ENCODE results near the gene FADD. TPM values are rescaled to one million over a fixed set of nuclear protein-coding genes. Genes with fewer than 3 reads are reported as not detected.

The FADD gene
- polyA plus RNA-seq, 3 donors, result 5.4 to 9.5 (median 7.7) TPM

DNA sequence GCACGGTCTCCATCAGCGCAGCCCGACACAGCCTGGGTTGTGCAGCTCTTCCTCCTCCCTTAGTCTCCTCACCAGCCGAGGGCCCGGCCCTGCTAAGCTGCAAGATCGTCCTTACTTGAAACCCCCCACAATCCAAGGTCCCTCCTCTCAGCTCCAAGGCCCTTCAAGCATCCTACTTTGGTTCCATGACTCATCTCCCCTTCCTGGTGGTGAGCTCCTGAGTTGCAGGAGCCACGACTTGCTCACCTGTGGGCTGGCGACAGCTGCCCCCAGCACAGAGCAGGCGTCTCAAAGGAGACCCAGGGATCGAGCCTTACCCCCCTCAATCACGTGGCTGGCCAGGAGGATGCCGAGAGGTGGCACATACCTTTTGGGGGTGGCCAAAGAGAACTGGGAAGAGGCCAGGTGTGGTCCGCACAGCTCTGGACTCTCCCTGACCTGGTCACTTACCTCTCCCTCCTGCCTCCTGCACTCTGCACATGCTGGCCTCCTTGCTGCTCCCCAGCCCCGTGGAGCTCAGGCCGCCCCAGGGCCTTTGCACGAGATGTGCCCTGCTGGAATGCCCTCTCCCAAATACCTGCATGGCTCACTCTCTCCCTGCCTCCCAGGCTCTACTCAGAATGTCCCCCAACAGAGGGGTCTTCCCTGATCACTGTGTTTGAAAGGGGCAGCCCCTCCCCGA, 35.2 kb upstream of the FADD start:
- peaks cover 0 to 1% (median 0%) of the 10 kb centered on the region in 7 donors for H3K9me3 Mint-ChIP-seq
- TF ChIP-seq, protein P1, sequence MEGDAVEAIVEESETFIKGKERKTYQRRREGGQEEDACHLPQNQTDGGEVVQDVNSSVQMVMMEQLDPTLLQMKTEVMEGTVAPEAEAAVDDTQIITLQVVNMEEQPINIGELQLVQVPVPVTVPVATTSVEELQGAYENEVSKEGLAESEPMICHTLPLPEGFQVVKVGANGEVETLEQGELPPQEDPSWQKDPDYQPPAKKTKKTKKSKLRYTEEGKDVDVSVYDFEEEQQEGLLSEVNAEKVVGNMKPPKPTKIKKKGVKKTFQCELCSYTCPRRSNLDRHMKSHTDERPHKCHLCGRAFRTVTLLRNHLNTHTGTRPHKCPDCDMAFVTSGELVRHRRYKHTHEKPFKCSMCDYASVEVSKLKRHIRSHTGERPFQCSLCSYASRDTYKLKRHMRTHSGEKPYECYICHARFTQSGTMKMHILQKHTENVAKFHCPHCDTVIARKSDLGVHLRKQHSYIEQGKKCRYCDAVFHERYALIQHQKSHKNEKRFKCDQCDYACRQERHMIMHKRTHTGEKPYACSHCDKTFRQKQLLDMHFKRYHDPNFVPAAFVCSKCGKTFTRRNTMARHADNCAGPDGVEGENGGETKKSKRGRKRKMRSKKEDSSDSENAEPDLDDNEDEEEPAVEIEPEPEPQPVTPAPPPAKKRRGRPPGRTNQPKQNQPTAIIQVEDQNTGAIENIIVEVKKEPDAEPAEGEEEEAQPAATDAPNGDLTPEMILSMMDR (IDR thresholded peaks at IDR 0.05), result no peak
- no peaks in the 10 kb centered on the region for H3K4me1 Mint-ChIP-seq
- no peak overlapping the region for H2AFZ ChIP-seq (ENCODE audit: insufficient read depth, low read depth, low read length, poor library complexity, severe bottlenecking)
- DNase-seq, result no peak
- H3K4me2 ChIP-seq (replicated peaks; ENCODE audit: extremely low read depth, low read length, poor library complexity, severe bottlenecking), result no peak overlapping the region
- H3K79me2 ChIP-seq (ENCODE audit: insufficient read depth, low read length), result no peaks in the 10 kb centered on the region
- H3K36me3 ChIP-seq (replicated peaks in 1 of 2; ENCODE audit: control insufficient read depth in 1 of 2, insufficient read depth in 2 of 2, low read length in 2 of 2), result no peaks in the 10 kb centered on the region
- no peak overlapping the region for H3K27ac ChIP-seq (ENCODE audit: low read depth in 1 of 2, low read length in 2 of 2)
- no peak overlapping the region for H3K4me3 Mint-ChIP-seq
- H3K27ac Mint-ChIP-seq, result peak overlapping the region in 1 of 7 donors; percentile 3
- H4K20me1 ChIP-seq (ENCODE audit: insufficient read depth, low read length), result no peaks in the 10 kb centered on the region
- no peaks in the 10 kb centered on the region for H3K27me3 ChIP-seq (ENCODE audit: control insufficient read depth in 2 of 2, insufficient read depth in 2 of 2, low read length in 2 of 2)
- no peak overlapping the region for H3K4me3 ChIP-seq (replicated peaks in 1 of 3; ENCODE audit: low read depth in 2 of 3, low read length in 3 of 3)
- WGBS (ENCODE audit: insufficient coverage), result 88% methylated on average over 16 of the region's 17 CpGs
- H3K27me3 Mint-ChIP-seq (ENCODE audit: low read depth in 3 of 3), result peaks cover 8 to 11% (median 10%) of the 10 kb centered on the region in 3 donors
- intact Hi-C loops (cut with micrococcal nuclease), result no loop called here
- H3K4me1 ChIP-seq (ENCODE audit: control insufficient read depth in 1 of 2, insufficient read depth in 2 of 2, low read length in 2 of 2), result no peaks in the 10 kb centered on the region
- H3K36me3 Mint-ChIP-seq, result no peaks in the 10 kb centered on the region
- H3K9ac ChIP-seq (ENCODE audit: insufficient read depth, low read length, poor library complexity, severe bottlenecking), result no peak overlapping the region
- H3K9me3 ChIP-seq (replicated peaks in 1 of 2; ENCODE audit: control insufficient read depth in 1 of 2, insufficient read depth in 1 of 2, low read length in 2 of 2), result no peaks in the 10 kb centered on the region

DNA sequence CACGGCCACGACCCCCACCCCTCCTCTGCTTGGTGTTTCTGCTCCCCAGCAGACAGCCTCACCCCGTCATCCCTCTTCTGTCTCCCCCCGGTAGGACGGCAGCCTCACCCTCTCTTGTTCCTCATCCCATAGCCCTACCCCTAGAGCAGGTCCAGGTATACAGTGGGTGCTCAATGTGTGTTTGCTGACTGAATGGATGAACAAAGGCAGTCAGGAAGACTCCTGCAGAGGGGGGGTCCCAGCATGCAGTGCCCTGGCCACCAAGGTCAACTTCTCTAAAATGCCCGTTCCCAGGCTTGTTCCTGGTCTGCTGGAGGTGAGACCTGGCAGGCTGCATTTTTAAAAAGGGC, 34.7 kb upstream of the FADD start:
- intact Hi-C loops (cut with micrococcal nuclease), result no loop called here
- H3K9me3 ChIP-seq (replicated peaks in 1 of 2; ENCODE audit: control insufficient read depth in 1 of 2, insufficient read depth in 1 of 2, low read length in 2 of 2), result no peaks in the 10 kb centered on the region
- H3K4me1 ChIP-seq (ENCODE audit: control insufficient read depth in 1 of 2, insufficient read depth in 2 of 2, low read length in 2 of 2), result no peaks in the 10 kb centered on the region
- H4K20me1 ChIP-seq (ENCODE audit: insufficient read depth, low read length), result no peaks in the 10 kb centered on the region
- H3K4me2 ChIP-seq (replicated peaks; ENCODE audit: extremely low read depth, low read length, poor library complexity, severe bottlenecking), result no peak overlapping the region
- H3K36me3 Mint-ChIP-seq, result no peaks in the 10 kb centered on the region
- WGBS (ENCODE audit: insufficient coverage), result 80% methylated on average over 1 of the region's 6 CpGs
- H3K4me3 ChIP-seq (replicated peaks in 1 of 3; ENCODE audit: low read depth in 2 of 3, low read length in 3 of 3), result no peak overlapping the region
- TF ChIP-seq, protein P1 (IDR thresholded peaks at IDR 0.05), result no peak
- no peak for DNase-seq
- no peaks in the 10 kb centered on the region for H3K4me1 Mint-ChIP-seq
- peaks cover 6 to 12% (median 11%) of the 10 kb centered on the region in 3 donors for H3K27me3 Mint-ChIP-seq (ENCODE audit: low read depth in 3 of 3)
- H3K4me3 Mint-ChIP-seq, result no peak overlapping the region
- H3K9me3 Mint-ChIP-seq, result peaks cover 0 to 1% (median 0%) of the 10 kb centered on the region in 7 donors
- no peaks in the 10 kb centered on the region for H3K79me2 ChIP-seq (ENCODE audit: insufficient read depth, low read length)
- H3K9ac ChIP-seq (ENCODE audit: insufficient read depth, low read length, poor library complexity, severe bottlenecking), result no peak overlapping the region
- H3K27ac ChIP-seq (ENCODE audit: low read depth in 1 of 2, low read length in 2 of 2), result no peak overlapping the region
- H3K27ac Mint-ChIP-seq, result no peak overlapping the region
- H3K27me3 ChIP-seq (ENCODE audit: control insufficient read depth in 2 of 2, insufficient read depth in 2 of 2, low read length in 2 of 2), result no peaks in the 10 kb centered on the region
- no peak overlapping the region for H2AFZ ChIP-seq (ENCODE audit: insufficient read depth, low read depth, low read length, poor library complexity, severe bottlenecking)
- no peaks in the 10 kb centered on the region for H3K36me3 ChIP-seq (replicated peaks in 1 of 2; ENCODE audit: control insufficient read depth in 1 of 2, insufficient read depth in 2 of 2, low read length in 2 of 2)
